Germinal center (tissue), 1 donor: ENCODE measurements around the gene NKX1-1.

Experiments
- DNase-seq: peaks from one replicate; pipeline ENCODE4 v3.0.0; 2012; ENCODE audit warnings: mixed read lengths, low spot score

Gene NKX1-1

GRCh38 chr4:1416948-1417260 is 10.7 kb upstream of the NKX1-1 start:
- DNase-seq: no peak

GRCh38 chr4:1416051-1416947 is 10.1 kb upstream of the NKX1-1 start:
- no peak for DNase-seq

- DNase-seq: no peak
Measured at GRCh38 chr4:1415681-1415981, 9.4 kb upstream of the NKX1-1 start.

- DNase-seq: no peak
Measured at GRCh38 chr4:1414831-1415680, 8.8 kb upstream of the NKX1-1 start.

GRCh38 chr4:1413687-1414479 is 7.6 kb upstream of the NKX1-1 start:
- DNase-seq: no peak

GRCh38 chr4:1413204-1413663 is 7.0 kb upstream of the NKX1-1 start:
- no peak for DNase-seq

- no peak for DNase-seq
Measured at GRCh38 chr4:1412376-1413203, 6.3 kb upstream of the NKX1-1 start.

GRCh38 chr4:1411436-1412375 is 5.5 kb upstream of the NKX1-1 start:
- DNase-seq: no peak

GRCh38 chr4:1410491-1411325 is 4.5 kb upstream of the NKX1-1 start:
- DNase-seq: peak; percentile 58

- DNase-seq: no peak
Measured at GRCh38 chr4:1409491-1410425, 3.5 kb upstream of the NKX1-1 start.

GRCh38 chr4:1409079-1409478 is 2.8 kb upstream of the NKX1-1 start:
- DNase-seq: no peak

- no peak for DNase-seq
Measured at GRCh38 chr4:1408418-1408817, 2.2 kb upstream of the NKX1-1 start.

- DNase-seq: no peak
Measured at GRCh38 chr4:1407657-1408333, 1.6 kb upstream of the NKX1-1 start.

- no peak for DNase-seq
Measured at GRCh38 chr4:1406981-1407656, 877 bp upstream of the NKX1-1 start.

- DNase-seq: no peak
Measured at GRCh38 chr4:1405636-1406393, 427 bp downstream of the NKX1-1 start.

- DNase-seq: no peak
Measured at GRCh38 chr4:1405254-1405635, 997 bp downstream of the NKX1-1 start.
